ENCODE results near the gene ATG10.

ATG10 gene

DNA sequence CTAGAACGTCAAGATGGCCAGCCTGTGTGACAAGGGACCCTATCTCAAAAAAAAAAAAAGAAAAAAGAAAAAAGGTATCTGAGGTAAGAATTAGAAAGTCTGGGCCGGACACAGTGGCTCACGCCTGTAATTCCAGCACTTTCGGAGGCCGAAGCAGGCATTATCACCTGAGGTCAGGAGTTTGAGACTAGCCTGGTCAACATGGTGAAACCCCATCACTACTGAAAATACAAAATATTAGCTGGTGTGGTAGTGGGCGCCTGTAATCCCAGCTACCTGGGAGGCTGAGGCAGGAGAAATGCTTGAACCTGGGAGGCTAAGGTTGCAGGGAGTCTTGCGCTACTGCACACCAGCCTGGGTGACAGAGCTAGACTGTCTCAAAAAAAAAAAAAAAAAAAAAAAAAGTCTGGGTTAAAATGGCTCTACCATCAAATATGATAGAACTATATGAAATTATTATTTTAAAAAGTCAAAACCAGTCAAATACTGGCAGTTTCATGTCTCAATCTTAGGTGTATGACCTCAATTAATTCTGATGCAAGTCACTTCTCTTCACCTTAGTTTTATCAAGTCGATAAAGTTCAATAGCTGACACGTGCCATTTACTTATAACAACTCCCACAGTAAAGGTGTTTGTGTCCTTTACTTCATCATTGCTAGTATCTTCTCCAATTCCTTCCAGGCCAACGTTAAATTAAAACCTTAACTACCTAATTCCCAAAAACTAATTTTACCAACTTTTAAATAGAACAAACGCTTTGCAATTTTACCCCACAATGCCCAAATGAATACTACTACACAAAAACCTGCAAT, 305.2 kb downstream of the ATG10 start:
- DNase-seq (ENCODE audit: low spot score), result no peak

DNA sequence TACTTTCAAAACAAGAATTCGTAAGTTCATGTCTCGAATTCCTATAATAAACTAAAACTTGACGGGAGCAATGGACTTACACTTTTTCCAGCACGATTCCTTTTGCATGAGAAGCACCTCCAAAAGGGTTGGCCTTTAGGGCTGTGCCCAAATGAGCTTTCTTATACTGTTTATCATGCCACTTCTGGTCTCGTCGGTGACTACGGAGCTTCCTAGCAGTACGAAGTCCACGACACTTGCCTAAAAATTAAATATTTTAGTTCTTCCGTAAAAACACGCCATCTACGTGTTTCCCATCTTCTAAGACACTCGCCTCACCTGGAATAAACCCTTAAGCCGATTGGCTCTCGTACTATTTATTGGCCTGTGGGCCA, 305.8 kb downstream of the ATG10 start:
- DNase-seq (ENCODE audit: low spot score), result no peak

DNA sequence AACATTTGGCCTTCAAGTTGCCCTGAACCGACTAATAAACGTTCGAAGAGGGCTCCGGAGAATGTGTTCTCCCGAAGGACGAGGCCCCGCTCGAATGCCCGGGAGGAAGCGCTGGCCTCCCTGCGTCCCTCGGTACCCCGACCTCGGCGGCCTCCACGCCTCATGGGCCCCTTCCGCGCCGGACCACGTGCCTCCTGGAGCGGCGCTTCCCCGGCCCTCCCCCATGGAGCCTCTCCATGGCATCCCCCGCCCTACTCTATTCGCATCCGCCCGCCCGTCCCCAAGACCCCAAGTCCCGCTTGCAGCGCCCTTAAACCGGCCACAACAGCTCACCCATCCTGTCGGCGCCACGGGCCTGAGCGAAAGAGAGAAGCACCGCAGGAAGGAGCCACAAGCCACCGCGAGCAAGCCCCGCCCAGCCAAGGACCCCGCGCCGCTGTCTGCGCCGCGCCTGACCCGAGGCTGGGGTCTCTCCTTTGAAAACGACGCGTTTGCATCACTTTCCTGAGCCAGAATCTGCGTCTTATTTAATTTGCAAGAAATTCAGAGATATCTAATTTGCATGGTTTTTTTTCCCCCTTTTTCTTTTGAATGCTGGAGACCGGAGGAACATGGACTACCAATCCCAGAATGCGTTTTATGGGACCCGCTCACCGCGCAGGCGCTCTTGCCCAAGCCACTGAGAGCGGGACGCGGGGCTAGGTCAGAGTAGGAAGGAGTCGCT, 306.3 kb downstream of the ATG10 start, which contains the start of gene RPS23:
Gene RPS23 (minus strand): TSS at position 368 of the 724 bp plus-strand sequence. CDS start 31 bp downstream, at position 337.
- DNase-seq (ENCODE audit: low spot score), result peak; percentile 86

DNA sequence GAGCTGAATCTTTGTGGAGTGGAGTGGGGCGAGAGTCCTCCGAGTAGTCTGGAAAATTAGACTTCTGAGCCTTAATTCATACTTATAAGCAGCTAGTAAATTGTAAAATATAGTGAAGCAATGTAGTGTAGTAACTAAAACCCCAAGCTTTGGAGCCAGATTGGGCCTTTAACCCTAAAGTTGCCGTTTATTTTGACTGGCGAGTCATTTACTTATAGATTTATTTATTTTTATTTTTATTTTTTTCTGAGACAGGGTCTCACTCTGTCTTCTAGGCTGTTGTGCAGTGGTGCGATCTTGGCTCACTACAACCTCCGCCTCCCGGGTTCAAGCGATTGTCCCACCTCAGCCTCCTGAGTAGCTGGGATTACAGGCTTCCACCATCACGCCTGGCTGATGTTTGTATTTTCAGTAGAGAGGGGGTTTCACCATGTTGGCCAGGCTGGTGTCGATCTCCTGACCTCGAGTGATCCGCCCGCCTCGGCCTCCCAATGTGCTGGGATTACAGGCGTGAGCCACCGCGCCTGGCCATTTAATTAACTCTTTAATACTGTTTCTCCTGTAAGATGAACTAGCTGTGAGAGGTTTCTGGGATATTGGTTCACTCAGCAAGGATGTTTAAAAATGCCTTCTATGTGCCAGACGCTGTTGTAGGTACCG, 307.0 kb downstream of the ATG10 start:
- no peak for DNase-seq (ENCODE audit: low spot score)

DNA sequence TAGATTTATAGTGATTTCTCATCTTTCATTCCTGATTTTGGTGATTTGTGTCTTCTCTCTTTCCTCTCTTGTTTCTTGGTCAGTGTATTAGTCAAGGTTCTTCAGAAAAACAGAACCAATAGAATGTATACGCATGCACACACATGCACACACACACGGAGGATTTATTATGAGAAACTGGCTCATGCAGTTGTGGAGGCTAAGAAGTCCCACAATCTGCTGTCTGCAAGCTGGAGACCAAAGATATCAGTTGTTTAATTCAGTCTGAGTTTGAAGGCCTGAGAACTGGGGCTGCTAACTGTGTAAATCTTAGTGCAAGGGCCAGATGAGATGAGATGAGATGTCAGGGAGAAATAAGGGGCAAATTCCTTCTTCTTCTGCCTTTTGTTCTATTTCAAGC, 312.1 kb downstream of the ATG10 start:
- DNase-seq (ENCODE audit: low spot score), result no peak

DNA sequence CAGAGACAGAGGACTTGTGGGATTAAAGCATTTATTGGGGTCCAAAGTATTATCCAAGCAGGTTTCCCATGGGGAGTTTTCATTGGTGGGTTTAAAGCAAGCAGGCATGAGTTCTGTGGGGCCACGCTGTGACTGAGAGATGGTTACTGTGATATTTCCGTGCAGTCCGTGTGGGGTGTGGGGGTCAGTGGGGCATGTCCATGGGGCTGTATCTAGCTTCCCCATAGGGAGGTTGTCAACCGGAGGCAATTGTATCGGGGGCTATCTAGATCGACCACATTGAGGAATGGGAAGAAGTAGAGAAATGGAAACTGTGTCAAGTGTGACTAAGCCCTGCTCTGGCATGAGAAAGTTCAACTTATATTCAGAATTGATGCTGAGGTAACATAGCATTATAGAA, 313.4 kb downstream of the ATG10 start:
- no peak for DNase-seq (ENCODE audit: low spot score)

DNA sequence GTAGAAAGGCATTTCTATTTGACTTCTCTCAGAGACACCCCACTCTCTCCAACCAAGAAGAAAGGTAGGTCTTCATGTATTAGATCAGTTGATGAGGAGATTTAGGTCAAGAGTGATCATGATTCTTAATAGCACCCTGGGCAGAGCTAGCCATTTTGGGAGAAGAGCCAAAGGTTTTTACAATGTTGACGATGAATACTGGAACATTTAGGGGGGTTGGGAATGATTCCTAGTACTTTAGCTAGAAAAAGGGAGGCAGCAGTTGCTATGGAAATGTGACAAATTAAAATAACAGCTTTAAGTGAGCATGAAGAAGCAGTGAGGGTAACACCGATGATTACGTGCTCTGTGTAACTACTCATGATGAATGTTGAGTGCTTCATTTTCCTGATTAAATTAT, 315.8 kb downstream of the ATG10 start:
- DNase-seq (ENCODE audit: low spot score), result no peak

DNA sequence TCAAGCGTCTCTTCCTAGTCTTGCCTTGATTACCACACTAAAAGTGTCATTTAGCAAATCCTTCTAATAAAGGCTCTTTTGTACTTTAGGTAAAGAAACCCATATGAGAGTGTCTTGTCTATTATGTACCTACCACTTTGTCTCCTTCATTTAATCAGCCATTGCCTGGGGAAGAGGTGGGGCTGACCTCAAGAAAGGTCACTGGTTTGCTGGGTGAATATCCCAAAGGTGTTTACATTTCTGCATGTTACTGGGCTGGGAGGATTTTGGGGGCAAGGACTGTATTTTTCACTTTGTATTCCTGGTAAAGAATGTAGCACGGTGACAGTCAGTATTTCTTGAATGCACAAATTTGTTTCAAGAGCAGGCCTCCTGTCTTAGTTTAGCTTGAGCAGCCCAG, 318.2 kb downstream of the ATG10 start:
- DNase-seq (ENCODE audit: low spot score), result no peak

DNA sequence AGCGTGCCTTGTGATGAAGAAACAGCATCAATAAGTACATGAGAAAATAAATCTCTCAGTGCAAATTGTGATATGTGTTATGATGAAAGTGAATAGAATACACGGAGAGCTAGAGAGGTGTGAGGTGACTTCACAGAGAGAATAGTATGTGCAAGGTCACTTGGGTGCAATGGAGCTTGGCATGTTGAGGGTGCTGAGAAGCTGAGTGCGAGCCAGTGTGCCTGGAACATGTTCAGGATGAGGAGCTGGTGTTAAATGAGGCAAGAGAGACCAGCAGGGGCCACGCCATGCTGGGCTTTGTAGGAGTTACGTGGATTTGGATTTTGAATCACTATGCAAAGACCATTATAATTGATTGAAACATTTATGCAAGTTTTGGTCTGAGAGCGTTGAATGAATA, 319.1 kb downstream of the ATG10 start:
- DNase-seq (ENCODE audit: low spot score), result no peak

DNA sequence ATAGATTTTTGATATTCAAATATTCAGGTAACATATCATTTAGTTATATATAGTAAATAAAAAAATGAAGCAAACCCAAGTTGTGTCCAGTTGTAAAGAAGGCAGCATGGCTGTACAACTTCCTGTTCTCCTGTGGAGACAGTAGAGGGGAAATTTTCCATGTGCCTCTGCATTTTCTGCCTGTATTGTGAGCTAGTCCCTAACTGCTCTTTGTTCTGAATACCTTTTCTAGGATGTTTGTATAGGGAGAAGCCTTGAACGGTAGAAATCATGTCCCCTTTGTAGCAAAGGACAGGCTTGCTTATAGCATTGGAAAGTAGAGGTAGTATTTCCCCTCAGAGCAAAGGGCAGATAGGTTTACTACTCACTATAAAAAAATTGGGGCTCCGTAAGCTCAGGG, 319.6 kb downstream of the ATG10 start:
- no peak for DNase-seq (ENCODE audit: low spot score)

DNA sequence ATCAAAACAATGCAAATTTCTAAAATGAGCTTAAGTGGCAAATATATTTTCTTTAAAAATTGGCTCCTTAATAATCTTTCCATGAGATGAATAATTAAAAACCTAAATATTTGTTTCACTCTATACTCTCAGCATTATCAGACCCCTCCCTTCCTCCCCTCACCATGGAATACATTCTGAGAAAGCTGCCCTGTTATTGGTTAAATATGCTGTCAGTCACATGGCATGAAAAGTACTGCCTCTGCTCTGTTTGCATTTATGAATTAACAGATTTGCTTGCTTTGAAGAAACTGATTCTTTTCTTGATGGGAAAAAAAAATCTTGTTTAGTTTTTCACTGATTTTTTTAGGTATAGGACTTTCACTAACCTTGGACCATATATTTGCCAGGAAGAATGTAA, 323.3 kb downstream of the ATG10 start:
- DNase-seq (ENCODE audit: low spot score), result no peak

DNA sequence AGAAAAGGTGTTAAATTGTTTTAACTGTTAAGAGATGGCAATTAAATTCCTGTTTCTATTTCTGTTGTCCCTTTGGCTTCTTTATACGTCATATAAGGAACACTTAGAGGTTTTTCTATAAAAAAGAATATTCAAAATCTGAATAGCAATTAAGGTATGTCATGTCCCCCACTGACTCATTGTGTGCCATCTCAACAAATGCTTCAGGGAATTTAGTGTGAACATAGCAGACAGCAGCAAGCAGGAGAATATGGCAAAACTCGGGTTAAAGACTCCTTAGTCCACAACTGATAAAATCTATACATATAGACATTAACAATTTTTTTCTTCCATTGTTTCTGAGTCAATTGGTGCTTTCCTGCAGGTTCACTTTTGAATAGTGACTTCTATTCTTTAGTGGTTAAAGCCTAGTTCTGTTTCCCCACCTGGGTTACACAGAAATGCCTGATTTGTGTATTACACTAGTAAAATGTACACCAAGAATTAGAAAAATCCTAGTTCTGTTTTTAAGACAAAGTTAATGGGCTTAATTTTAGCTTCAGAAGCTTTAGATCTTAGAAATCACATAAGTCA, 324.2 kb downstream of the ATG10 start:
- no peak for DNase-seq (ENCODE audit: low spot score)

DNA sequence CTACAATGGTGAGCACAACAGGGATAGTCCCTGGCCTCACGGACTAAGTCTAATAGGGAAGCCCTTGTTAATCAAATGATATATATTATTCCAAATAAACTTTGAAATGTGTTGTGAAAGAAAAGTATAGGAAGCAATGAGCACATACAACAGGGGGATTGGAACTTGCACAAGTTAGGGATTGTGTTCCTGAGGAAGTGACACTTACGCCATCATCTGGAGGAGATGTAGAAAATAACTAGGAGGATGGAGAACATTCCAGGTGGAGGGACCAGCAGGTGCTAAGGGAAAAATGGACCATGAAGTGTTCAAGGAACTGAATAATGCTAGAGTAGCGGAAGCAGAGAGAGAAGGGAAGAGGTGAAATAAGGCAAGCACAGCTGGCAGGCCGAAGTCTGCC, 325.1 kb downstream of the ATG10 start:
- DNase-seq (ENCODE audit: low spot score), result no peak

DNA sequence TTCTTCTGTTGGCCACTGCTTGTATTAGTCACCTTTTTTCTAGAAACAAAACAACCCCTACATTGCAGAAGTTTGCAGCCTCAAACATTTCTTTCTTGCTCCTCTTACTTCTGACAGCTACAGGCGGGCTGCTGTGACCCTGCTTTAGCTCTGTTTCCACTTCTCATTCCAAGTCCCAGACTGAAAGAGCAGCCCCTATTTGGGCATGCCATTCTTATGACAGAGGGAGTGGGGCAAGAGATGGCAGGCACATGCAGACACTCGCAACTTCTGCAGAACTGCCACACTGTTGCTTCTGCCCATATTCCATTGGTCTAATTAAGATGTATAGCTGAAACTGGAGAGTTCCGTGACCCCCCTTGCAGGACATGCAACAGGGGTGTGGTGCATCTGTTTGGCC, 325.9 kb downstream of the ATG10 start:
- DNase-seq (ENCODE audit: low spot score), result no peak

DNA sequence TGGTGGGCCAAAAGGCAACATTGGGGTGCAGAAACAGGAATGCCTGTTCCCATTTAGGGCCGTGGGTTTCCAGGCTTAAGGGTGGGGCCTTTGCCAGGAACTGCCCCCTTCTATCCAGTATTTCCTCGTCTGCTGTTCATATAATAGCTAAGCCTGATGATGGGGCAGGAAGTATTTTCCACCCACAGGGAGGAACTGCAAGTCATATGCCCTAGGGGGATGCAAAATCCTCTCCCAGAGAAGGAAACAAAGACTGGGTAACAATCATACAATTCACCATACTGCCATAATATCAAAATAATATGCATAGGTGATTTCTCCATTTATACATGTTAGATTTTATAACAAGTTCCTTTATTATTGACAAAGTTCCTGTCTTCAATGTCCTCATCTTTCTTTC, 326.8 kb downstream of the ATG10 start:
- DNase-seq (ENCODE audit: low spot score), result no peak

DNA sequence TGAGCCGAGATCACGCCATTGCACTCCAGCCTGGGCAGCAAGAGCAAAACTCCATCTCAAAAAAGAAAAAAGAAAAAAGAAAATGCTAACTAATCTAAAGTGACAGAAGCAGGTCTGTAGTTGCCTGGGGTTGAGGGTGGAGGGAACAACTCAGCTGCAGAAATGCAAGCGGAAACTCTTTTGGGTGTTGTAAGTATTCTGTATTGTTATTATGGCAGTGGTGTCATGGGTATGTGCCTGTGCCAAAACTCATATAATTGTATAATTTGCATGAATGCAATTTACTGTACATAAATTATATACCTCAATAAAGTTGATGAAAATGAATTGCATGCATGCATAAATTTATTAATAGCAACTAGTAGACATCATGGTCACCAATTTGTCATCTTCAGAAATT, 329.4 kb downstream of the ATG10 start:
- DNase-seq (ENCODE audit: low spot score), result no peak
